ENCODE results near the gene PRMT9. TPM values are rescaled to one million over a fixed set of nuclear protein-coding genes. Genes with fewer than 3 reads are reported as not detected.

PRMT9 gene
- 10 to 100 TPM in 1 of 4 donors, 1 to 10 TPM in 3; 1.9 to 11.1 (median 3.6) TPM for polyA plus RNA-seq
- long read RNA-seq, donor 1, partial matches to known transcripts = 0 of 3 reads
- long read RNA-seq, donor 1, other reads (novel, unspliced or antisense) = 0 of 3 reads
- long read RNA-seq, donor 2, partial matches to known transcripts = 0 of 1 reads
- long read RNA-seq, donor 2, other reads (novel, unspliced or antisense) = 0 of 1 reads
- long read RNA-seq, donor 3 = 0 reads
- long read RNA-seq, donor 4 = 0 reads
- long read RNA-seq, donor 5 = 0 reads
- long read RNA-seq, donor 6, partial matches to known transcripts = 5 of 7 reads
- long read RNA-seq, donor 6, other reads (novel, unspliced or antisense) = 0 of 7 reads
- long read RNA-seq, donor 7, partial matches to known transcripts = 0 of 2 reads
- long read RNA-seq, donor 7, other reads (novel, unspliced or antisense) = 0 of 2 reads
- long read RNA-seq, donor 8 = 0 reads
- long read RNA-seq, donor 9 = 0 reads
- long read RNA-seq, donor 10, partial matches to known transcripts = 0 of 1 reads
- long read RNA-seq, donor 10, other reads (novel, unspliced or antisense) = 0 of 1 reads

- Histone ChIP-seq H3K27ac (ENCODE audit: low read depth in 1 of 3, low read length in 2 of 3) (peak within 1 kb of the TSS; percentile 27 to 98 (median 86)), H3K4me3 (ENCODE audit: low read depth in 1 of 3, low read length in 3 of 3) (peak within 1 kb of the TSS; percentile 57 to 79 (median 71)), H3K4me1 (ENCODE audit: control insufficient read depth in 3 of 3, insufficient read depth in 2 of 3, low read depth in 1 of 3, low read length in 2 of 3) (peaks cover 0 to 11% (median 0%) of the 10 kb centered on the region in 3 donors), H3K27me3 (ENCODE audit: control insufficient read depth in 3 of 3, insufficient read depth in 3 of 3, low read length in 3 of 3) (no peaks in the 10 kb centered on the region), H3K9me3 (ENCODE audit: control insufficient read depth in 2 of 2, insufficient read depth in 1 of 2, low read depth in 1 of 2, low read length in 1 of 2) (no peaks in the 10 kb centered on the region), H3K36me3 (ENCODE audit: control insufficient read depth in 3 of 3, insufficient read depth in 2 of 3, low read depth in 1 of 3, low read length in 3 of 3) (peaks cover 0 to 8% (median 0%) of the 10 kb centered on the region in 3 donors)
- 0% methylated on average over 68 to 69 of the region's 69 CpGs for WGBS, 3 donors
- FAIRE-seq (no peak), DNase-seq (peak; percentile 87 to 94)
Measured at GRCh38 chr4:147683717-147684700, at the start of gene PRMT9. Gene PRMT9, minus strand, starts transcription at chr4:147684163. Its CDS starts 176 bp downstream, at chr4:147683987.

DNA sequence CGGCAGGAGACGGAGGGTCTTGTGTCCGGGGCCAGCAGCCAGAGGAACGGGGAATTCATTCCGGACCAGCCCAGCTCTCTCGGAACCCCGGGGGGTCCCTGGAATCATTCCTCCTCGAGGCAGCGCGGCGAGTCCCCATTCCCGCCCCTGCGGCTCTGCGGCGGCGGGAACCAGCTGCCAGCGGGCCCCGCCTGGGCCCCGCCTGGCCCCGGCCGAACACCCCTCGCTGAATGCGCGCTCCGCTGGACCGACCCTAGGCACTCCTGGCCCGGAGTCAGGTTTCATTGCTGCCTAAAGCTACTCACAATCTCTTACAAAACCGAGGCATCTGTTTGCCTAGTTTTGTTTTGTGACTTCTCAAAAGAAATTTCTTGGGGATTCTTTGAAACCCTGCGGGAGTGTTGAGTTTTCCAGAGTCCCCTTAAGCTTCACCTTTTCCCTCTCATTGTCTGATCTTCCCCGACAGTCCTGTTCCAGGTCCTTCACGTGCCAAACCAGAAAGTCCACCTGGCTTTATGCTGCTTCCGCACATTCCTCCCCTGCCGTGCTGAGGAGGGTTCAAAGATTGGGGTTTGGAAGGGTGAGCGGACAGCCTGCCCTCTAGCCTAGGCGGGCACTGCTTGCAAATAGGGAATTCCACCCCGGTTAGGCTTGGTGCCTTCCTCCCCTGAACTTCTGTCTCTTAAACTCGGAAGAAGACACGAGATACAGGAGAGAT is 48.7 kb upstream of the PRMT9 start:
- Histone ChIP-seq H3K27me3 (ENCODE audit: control insufficient read depth in 3 of 3, insufficient read depth in 3 of 3, low read length in 3 of 3) (peaks cover 0 to 11% (median 0%) of the 10 kb centered on the region in 3 donors), H3K9me3 (ENCODE audit: control insufficient read depth in 2 of 2, insufficient read depth in 1 of 2, low read depth in 1 of 2, low read length in 1 of 2) (no peaks in the 10 kb centered on the region), H3K4me3 (ENCODE audit: low read depth in 1 of 3, low read length in 3 of 3) (peak overlapping the region; percentile 75 to 86 (median 79)), H3K36me3 (ENCODE audit: control insufficient read depth in 3 of 3, insufficient read depth in 2 of 3, low read depth in 1 of 3, low read length in 3 of 3) (no peaks in the 10 kb centered on the region), H3K27ac (ENCODE audit: low read depth in 1 of 3, low read length in 2 of 3) (peak overlapping the region; percentile 24 to 95 (median 69)), H3K4me1 (ENCODE audit: control insufficient read depth in 3 of 3, insufficient read depth in 2 of 3, low read depth in 1 of 3, low read length in 2 of 3) (peaks cover 0 to 28% (median 2%) of the 10 kb centered on the region in 3 donors)
- FAIRE-seq = no peak
- peak; percentile 55 to 67 for DNase-seq
- 1 to 3% (median 2%) methylated on average over 33 to 38 of the region's 38 CpGs for WGBS, 3 donors

DNA sequence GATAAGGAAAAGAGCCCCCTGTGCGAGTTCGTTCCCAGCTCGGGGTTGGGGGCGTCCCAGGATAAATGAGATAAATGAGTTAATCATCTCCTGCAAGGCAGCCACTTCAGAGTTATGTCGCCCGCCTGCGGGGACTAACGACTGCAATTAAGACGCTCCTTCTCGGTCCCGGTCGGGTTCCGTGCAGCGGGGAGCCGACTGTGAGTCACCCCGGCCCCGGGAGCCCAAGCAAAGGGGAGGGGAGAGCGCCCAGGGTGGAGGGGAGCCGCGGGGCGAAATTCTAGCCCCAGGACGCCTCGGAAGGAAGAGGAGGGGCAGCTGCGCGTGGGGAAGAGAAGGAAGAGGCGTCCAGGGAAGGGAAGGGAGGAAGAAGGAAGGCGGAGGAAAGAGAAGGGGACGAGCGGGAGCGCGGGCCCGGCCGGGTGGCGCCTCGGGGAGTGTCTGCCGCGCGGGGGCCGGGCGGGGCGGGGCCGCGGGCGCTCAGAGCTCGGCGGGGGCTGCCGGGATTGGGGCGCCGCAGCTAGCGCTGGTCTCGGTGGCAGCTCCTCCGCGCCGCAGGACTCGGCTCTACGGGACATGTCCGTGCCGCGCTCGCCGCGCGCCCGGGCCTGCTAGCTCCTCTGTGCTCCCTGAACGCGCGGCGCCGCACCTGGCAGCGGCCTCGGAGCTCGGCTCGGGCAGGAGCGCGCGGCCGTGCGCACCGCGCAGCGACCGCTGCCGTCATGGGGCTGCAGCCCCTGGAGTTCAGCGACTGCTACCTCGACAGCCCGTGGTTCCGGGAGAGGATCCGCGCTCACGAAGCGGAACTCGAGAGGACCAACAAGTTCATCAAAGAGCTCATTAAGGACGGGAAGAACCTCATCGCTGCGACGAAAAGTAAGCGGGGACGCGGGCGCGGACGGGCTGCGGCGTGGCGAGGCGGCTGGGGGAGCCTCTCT is 47.9 kb upstream of the PRMT9 start, which contains the start of gene ARHGAP10:
Gene ARHGAP10, plus strand, starts transcription at position 509 of the 938 bp plus-strand sequence. Its CDS starts 214 bp downstream, at position 723.
- Histone ChIP-seq H3K36me3 (ENCODE audit: control insufficient read depth in 3 of 3, insufficient read depth in 2 of 3, low read depth in 1 of 3, low read length in 3 of 3) (no peaks in the 10 kb centered on the region), H3K9me3 (ENCODE audit: control insufficient read depth in 2 of 2, insufficient read depth in 1 of 2, low read depth in 1 of 2, low read length in 1 of 2) (no peaks in the 10 kb centered on the region), H3K27ac (ENCODE audit: low read depth in 1 of 3, low read length in 2 of 3) (peak within 1 kb of the TSS; percentile 24 to 95 (median 69)), H3K27me3 (ENCODE audit: control insufficient read depth in 3 of 3, insufficient read depth in 3 of 3, low read length in 3 of 3) (peaks cover 0 to 11% (median 0%) of the 10 kb centered on the region in 3 donors), H3K4me3 (ENCODE audit: low read depth in 1 of 3, low read length in 3 of 3) (peak within 1 kb of the TSS; percentile 75 to 86 (median 79)), H3K4me1 (ENCODE audit: control insufficient read depth in 3 of 3, insufficient read depth in 2 of 3, low read depth in 1 of 3, low read length in 2 of 3) (peaks cover 0 to 28% (median 2%) of the 10 kb centered on the region in 3 donors)
- 0% methylated on average over 71 to 106 of the region's 106 CpGs for WGBS, 3 donors
- DNase-seq = peak; percentile 64 to 86
- no peak for FAIRE-seq

GRCh38 chr4:147730333-147730732 is 46.4 kb upstream of the PRMT9 start:
- peaks cover 0 to 25% (median 2%) of the 10 kb centered on the region in 3 donors for H3K4me1 ChIP-seq (ENCODE audit: control insufficient read depth in 3 of 3, insufficient read depth in 2 of 3, low read depth in 1 of 3, low read length in 2 of 3)
- DNase-seq = no peak
- H3K4me3 ChIP-seq (ENCODE audit: low read depth in 1 of 3, low read length in 3 of 3) = no peak overlapping the region
- H3K27me3 ChIP-seq (ENCODE audit: control insufficient read depth in 3 of 3, insufficient read depth in 3 of 3, low read length in 3 of 3) = peaks cover 0 to 11% (median 0%) of the 10 kb centered on the region in 3 donors
- no peaks in the 10 kb centered on the region for H3K9me3 ChIP-seq (ENCODE audit: control insufficient read depth in 2 of 2, insufficient read depth in 1 of 2, low read depth in 1 of 2, low read length in 1 of 2)
- no peaks in the 10 kb centered on the region for H3K36me3 ChIP-seq (ENCODE audit: control insufficient read depth in 3 of 3, insufficient read depth in 2 of 3, low read depth in 1 of 3, low read length in 3 of 3)
- WGBS, 3 donors = 53 to 73% (median 60%) methylated on average over 4 of the region's 4 CpGs
- FAIRE-seq = no peak
- no peak overlapping the region for H3K27ac ChIP-seq (ENCODE audit: low read depth in 1 of 3, low read length in 2 of 3)

DNA sequence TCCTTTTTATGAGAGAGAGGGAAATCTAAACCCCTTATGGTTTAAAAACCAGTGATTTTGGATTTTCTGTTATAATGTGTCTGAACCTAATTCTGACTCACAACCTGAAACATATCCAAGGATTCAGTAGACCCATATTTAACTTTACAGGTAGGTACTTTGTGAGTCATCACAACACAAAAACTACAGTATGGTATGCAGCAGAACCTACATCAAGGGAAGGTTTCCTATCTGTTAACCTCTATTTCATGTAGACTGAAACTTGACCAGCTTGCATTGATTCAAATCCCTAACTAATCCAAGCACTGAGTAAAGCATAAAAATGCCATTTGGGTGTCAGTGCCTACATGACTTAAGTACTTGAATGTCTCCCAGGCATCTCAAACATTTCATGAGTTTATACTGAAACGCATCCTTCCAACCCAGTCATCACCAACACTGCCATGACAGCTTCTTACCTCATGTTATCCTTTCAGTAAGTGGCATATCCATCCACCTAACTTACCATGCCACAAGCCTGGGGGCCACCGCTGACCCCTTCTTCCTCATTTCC is 43.6 kb upstream of the PRMT9 start:
- Histone ChIP-seq H3K4me3 (ENCODE audit: low read depth in 1 of 3, low read length in 3 of 3) (no peak overlapping the region), H3K27me3 (ENCODE audit: control insufficient read depth in 3 of 3, insufficient read depth in 3 of 3, low read length in 3 of 3) (no peaks in the 10 kb centered on the region), H3K9me3 (ENCODE audit: control insufficient read depth in 2 of 2, insufficient read depth in 1 of 2, low read depth in 1 of 2, low read length in 1 of 2) (no peaks in the 10 kb centered on the region), H3K4me1 (ENCODE audit: control insufficient read depth in 3 of 3, insufficient read depth in 2 of 3, low read depth in 1 of 3, low read length in 2 of 3) (peaks cover 0 to 12% (median 4%) of the 10 kb centered on the region in 3 donors), H3K27ac (ENCODE audit: low read depth in 1 of 3, low read length in 2 of 3) (no peak overlapping the region), H3K36me3 (ENCODE audit: control insufficient read depth in 3 of 3, insufficient read depth in 2 of 3, low read depth in 1 of 3, low read length in 3 of 3) (no peaks in the 10 kb centered on the region)
- no peak for DNase-seq
- WGBS, 3 donors = 94 to 100% (median 95%) methylated on average over 2 of the region's 2 CpGs
- no peak for FAIRE-seq

DNA sequence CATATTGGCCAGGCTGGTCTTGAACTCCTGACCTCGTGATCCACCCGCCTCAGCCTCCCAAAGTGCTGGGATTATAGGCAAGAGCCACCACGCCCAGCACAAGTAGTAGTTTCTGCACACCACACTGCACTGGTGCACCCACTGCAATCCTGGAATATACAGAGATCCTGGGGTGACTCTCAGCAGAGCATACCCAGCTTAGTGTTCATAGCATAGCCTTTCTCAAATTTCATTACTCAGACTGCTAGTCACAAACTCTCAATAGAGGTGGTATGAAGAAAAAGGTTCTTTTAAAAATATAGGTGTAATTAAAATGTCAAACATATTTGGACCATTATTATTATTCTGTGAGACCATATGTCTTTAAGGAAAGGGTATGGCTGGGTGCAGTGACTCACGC is 41.7 kb upstream of the PRMT9 start:
- H3K9me3 ChIP-seq (ENCODE audit: control insufficient read depth in 2 of 2, insufficient read depth in 1 of 2, low read depth in 1 of 2, low read length in 1 of 2) = no peaks in the 10 kb centered on the region
- DNase-seq (no peak), FAIRE-seq (no peak)
- H3K4me3 ChIP-seq (ENCODE audit: low read depth in 1 of 3, low read length in 3 of 3) = no peak overlapping the region
- H3K27ac ChIP-seq (ENCODE audit: low read depth in 1 of 3, low read length in 2 of 3) = no peak overlapping the region
- H3K36me3 ChIP-seq (ENCODE audit: control insufficient read depth in 3 of 3, insufficient read depth in 2 of 3, low read depth in 1 of 3, low read length in 3 of 3) = no peaks in the 10 kb centered on the region
- WGBS, 3 donors = 78 to 88% (median 82%) methylated on average over 4 of the region's 4 CpGs
- peaks cover 0 to 7% (median 4%) of the 10 kb centered on the region in 3 donors for H3K4me1 ChIP-seq (ENCODE audit: control insufficient read depth in 3 of 3, insufficient read depth in 2 of 3, low read depth in 1 of 3, low read length in 2 of 3)
- no peaks in the 10 kb centered on the region for H3K27me3 ChIP-seq (ENCODE audit: control insufficient read depth in 3 of 3, insufficient read depth in 3 of 3, low read length in 3 of 3)
